NOMO-1 treated with dmso at 0.1 percent for 144 hours (cell line): Measurements from ENCODE around the gene ACOT13.
A peak's percentile ranks its signal among the peaks of the same experiment; 100 is the strongest.
"Not testable (repeated sequence)": the region's sequence is repeated elsewhere in the genome, so short reads cannot be mapped to it uniquely, and the experiment has no call there.

Source experiments
- DNase-seq: peaks from one replicate; lab custom pipeline; 2025; ENCODE audit not compliant: unreplicated experiment; lab: John Stamatoyannopoulos, UW

The ACOT13 gene

GRCh38 chr6:24661759-24662158 is 5.1 kb upstream of the ACOT13 start:
- not testable (repeated sequence) for DNase-seq

- DNase-seq = no peak
These were observed 4.6 kb upstream of the ACOT13 start for GRCh38 chr6:24662236-24662635.

- DNase-seq = no peak
These were observed 3.7 kb upstream of the ACOT13 start for GRCh38 chr6:24663189-24663588.

- DNase-seq = no peak
These were observed 2.6 kb upstream of the ACOT13 start for GRCh38 chr6:24664046-24664987.

GRCh38 chr6:24666097-24666640 is 708 bp upstream of the ACOT13 start:
- peak; percentile 13 for DNase-seq

- peak; percentile 22 for DNase-seq
These were observed 514 bp downstream of the ACOT13 start for GRCh38 chr6:24667378-24667803.

GRCh38 chr6:24668066-24668996 is 1.5 kb downstream of the ACOT13 start:
- DNase-seq = peak; percentile 93

- DNase-seq = no peak
These were observed 2.1 kb downstream of the ACOT13 start for GRCh38 chr6:24668997-24669361.

- not testable (repeated sequence) for DNase-seq
These were observed 3.6 kb downstream of the ACOT13 start for GRCh38 chr6:24670492-24670891.

GRCh38 chr6:24671077-24671476 is 4.2 kb downstream of the ACOT13 start:
- not testable (repeated sequence) for DNase-seq

GRCh38 chr6:24672620-24673182 is 5.8 kb downstream of the ACOT13 start:
- no peak for DNase-seq

GRCh38 chr6:24673625-24674024 is 6.7 kb downstream of the ACOT13 start:
- no peak for DNase-seq

GRCh38 chr6:24678792-24679352 is 12.0 kb downstream of the ACOT13 start:
- not testable (repeated sequence) for DNase-seq

GRCh38 chr6:24680582-24680981 is 13.7 kb downstream of the ACOT13 start:
- DNase-seq = no peak

- no peak for DNase-seq
These were observed 16.7 kb downstream of the ACOT13 start for GRCh38 chr6:24683297-24684296.

- no peak for DNase-seq
These were observed 19.5 kb downstream of the ACOT13 start for GRCh38 chr6:24686408-24686807.

GRCh38 chr6:24686946-24687345 is 20.1 kb downstream of the ACOT13 start:
- peak; percentile 3 for DNase-seq

- DNase-seq = no peak
These were observed 23.1 kb downstream of the ACOT13 start for GRCh38 chr6:24689964-24690363.

GRCh38 chr6:24690593-24690992 is 23.7 kb downstream of the ACOT13 start:
- DNase-seq = no peak
